Measurements from ENCODE around the gene CCBE1.
A peak's percentile ranks its signal among the peaks of the same experiment; 100 is the strongest.

CCBE1 gene

GRCh38 chr18:59576541-59577385, 120.5 kb downstream of the CCBE1 start:
- TF ChIP-seq GATA2 (IDR thresholded peaks at IDR 0.05; ENCODE audit: low read depth, low read length): no peak
- TF ChIP-seq GATA3 (IDR thresholded peaks at IDR 0.05; ENCODE audit: low read depth, low read length): no peak

DNA sequence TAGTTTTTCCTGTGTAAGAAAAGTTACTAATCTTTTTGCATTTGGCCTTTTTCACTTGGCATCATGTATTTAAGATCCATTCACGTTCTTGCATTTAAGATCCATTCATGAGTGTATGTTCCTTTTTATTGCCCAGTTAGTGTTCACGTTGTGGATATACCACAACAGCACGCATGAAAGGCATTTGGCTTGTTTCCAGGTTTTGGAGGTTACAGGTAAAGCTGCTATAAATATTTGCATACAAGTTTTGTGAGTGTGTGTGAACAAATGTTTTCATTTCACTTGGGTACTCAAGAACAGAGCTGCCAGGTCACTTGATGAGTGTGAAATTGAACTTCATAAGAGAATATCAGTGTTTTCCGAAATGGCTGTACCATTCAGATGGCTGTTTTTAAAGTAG, 121.2 kb downstream of the CCBE1 start:
- TF ChIP-seq GATA2 (IDR thresholded peaks at IDR 0.05; ENCODE audit: low read depth, low read length) (no peak), GATA3 (IDR thresholded peaks at IDR 0.05; ENCODE audit: low read depth, low read length) (no peak)

GRCh38 chr18:59573962-59574361, 123.3 kb downstream of the CCBE1 start:
- TF ChIP-seq GATA3 (IDR thresholded peaks at IDR 0.05; ENCODE audit: low read depth, low read length): no peak
- no peak for TF ChIP-seq GATA2 (IDR thresholded peaks at IDR 0.05; ENCODE audit: low read depth, low read length)

DNA sequence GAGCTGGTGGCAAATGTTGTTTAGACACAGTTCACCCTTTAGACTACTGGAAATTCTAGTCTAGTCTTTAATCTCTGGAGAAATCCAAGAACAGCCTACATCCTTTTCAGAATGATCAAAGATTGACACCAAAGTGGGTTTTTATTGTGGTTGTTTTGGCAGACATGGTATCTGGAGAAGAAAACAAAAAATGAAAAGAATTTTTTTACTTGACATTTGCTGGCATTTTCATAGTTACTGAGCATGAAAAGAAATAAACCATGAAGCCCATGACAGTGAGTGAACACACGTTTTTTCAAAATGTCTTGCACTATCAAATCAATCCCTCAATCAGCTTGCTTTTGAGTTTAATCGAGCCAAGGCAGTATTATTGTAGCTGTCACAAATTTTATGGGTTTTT, 125.3 kb downstream of the CCBE1 start:
- TF ChIP-seq GATA2 (IDR thresholded peaks at IDR 0.05; ENCODE audit: low read depth, low read length) (no peak), GATA3 (IDR thresholded peaks at IDR 0.05; ENCODE audit: low read depth, low read length) (no peak)

DNA sequence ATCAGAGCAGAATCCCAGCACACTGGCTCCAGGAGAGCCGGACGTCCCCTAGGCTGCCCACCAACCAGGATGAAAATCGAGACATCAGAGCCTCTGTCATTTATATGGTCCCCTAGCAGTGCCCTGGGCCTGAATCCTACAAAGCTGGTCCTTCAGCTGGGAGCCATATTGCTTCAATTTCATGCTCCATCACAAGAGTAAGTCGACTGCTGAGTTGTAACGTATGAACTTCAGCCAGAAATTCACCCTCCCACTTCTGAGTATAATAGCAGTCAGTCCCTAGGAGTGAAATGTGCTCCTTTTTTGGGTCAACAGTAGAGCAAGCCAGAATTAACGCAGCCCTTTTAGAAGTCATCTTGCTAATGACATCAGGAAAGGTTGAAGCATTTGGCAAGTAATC, 126.4 kb downstream of the CCBE1 start:
- TF ChIP-seq GATA3 (IDR thresholded peaks at IDR 0.05; ENCODE audit: low read depth, low read length) (no peak), GATA2 (IDR thresholded peaks at IDR 0.05; ENCODE audit: low read depth, low read length) (no peak)

GRCh38 chr18:59570101-59570775, 127.0 kb downstream of the CCBE1 start:
- TF ChIP-seq GATA3 (IDR thresholded peaks at IDR 0.05; ENCODE audit: low read depth, low read length) (no peak), GATA2 (IDR thresholded peaks at IDR 0.05; ENCODE audit: low read depth, low read length) (peak; percentile 42; the same call in 1 of the 2 replicates)

DNA sequence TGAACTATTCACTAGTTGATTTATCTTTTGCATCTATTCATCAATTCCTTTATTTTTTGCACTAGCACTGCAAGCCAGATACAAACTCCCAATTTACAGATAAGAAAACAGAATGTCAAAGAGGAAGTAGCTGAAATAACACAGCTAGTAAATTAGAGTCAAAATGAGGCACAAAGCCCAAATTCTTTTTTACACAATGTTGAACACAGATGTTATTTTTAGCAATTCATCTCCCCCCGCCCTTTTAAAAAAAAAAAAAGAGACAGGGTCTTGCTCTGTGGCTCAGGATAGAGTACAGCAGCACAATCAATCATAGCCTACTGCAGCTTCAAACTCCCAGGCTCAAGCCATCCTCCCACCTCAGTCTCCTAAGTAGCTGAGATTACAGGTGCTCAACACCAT, 127.8 kb downstream of the CCBE1 start:
- TF ChIP-seq GATA3 (IDR thresholded peaks at IDR 0.05; ENCODE audit: low read depth, low read length): peak; percentile 38; the same call in 1 of the 2 replicates
- no peak for TF ChIP-seq GATA2 (IDR thresholded peaks at IDR 0.05; ENCODE audit: low read depth, low read length)

DNA sequence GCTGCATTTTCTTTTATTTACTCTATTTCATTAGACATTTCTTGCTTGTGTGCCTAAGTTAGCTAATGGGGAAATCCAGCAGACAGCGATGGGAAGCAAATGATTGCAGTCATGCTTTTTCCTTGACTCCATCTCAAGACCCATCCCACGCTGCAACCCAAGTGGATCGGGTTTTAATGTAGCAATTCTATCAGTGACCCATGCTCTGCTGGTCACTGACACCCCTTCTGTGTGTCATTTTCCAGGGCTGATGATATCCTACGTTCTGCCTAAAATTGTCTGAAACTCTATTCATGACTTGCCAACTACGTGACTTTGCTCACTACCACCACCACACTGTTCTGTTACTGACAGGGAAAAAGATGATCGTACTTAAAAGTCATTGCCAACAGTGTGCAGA, 129.8 kb downstream of the CCBE1 start:
- no peak for TF ChIP-seq GATA3 (IDR thresholded peaks at IDR 0.05; ENCODE audit: low read depth, low read length)
- TF ChIP-seq GATA2 (IDR thresholded peaks at IDR 0.05; ENCODE audit: low read depth, low read length): no peak

- TF ChIP-seq GATA2 (IDR thresholded peaks at IDR 0.05; ENCODE audit: low read depth, low read length) (no peak), GATA3 (IDR thresholded peaks at IDR 0.05; ENCODE audit: low read depth, low read length) (no peak)
Measured at GRCh38 chr18:59566533-59566971, 130.7 kb downstream of the CCBE1 start.

DNA sequence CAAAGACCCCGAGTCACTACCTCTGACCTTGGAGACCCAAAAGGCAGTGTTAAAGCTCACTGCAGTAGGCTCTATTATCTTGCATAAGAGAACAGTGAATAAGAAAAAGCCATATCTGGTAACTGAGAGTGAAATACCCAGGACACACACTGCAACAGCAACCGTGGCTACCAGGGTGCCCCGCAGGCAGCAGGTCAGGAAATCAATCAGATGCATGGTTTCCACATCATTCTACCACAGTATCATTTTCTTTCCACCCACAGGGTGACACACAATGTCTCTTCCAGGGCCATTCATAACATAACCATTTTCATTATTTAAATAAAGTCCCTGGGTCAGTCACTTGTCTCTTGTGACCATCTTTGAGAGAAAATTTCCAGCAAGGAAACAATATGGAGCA, 131.3 kb downstream of the CCBE1 start:
- TF ChIP-seq GATA2 (IDR thresholded peaks at IDR 0.05; ENCODE audit: low read depth, low read length) (no peak), GATA3 (IDR thresholded peaks at IDR 0.05; ENCODE audit: low read depth, low read length) (no peak)

DNA sequence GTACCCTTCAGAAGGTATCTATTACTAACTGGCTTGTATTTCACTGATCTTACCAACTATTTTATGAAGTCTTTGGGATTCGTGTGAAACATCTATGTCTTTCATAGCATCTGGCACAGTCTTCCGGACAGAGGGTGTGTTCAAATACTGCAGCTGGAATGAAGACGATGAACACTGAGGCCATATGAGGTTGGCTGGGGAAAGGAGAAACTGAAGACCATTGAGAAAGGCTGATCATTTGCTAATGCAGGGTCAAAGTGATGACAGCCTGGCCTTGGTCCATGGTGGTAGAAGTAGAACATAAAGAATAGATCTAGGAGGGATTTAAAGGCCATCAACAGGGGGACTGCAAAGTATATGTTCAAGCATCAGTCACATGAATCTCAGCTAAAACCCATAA, 132.7 kb downstream of the CCBE1 start:
- no peak for TF ChIP-seq GATA2 (IDR thresholded peaks at IDR 0.05; ENCODE audit: low read depth, low read length)
- TF ChIP-seq GATA3 (IDR thresholded peaks at IDR 0.05; ENCODE audit: low read depth, low read length): no peak

GRCh38 chr18:59563176-59563785, 133.9 kb downstream of the CCBE1 start:
- TF ChIP-seq GATA2 (IDR thresholded peaks at IDR 0.05; ENCODE audit: low read depth, low read length): peak; percentile 34; the same call in 1 of the 2 replicates
- TF ChIP-seq GATA3 (IDR thresholded peaks at IDR 0.05; ENCODE audit: low read depth, low read length): no peak

- no peak for TF ChIP-seq GATA2 (IDR thresholded peaks at IDR 0.05; ENCODE audit: low read depth, low read length)
- no peak for TF ChIP-seq GATA3 (IDR thresholded peaks at IDR 0.05; ENCODE audit: low read depth, low read length)
Measured at GRCh38 chr18:59562751-59563150, 134.5 kb downstream of the CCBE1 start.

DNA sequence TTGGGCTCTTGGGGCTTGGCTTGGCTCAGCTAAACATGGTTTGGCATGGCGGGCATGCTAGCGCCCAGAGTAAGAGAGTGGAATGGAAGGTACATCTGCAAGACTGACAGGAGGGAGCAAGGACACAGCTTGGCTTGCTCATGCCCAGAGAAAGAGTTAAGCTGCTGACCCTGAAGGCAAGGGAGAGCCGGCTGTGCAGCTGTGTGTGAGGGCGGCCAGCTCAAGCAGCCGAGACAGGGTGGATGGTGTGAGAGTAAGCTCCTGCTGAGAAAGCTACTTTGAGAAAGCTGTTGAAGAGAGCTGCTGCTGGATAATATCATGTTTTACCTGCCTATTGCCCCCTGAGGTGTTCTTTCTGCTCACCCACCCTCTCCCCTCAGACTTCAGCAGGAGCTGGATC, 135.6 kb downstream of the CCBE1 start:
- TF ChIP-seq GATA2 (IDR thresholded peaks at IDR 0.05; ENCODE audit: low read depth, low read length): no peak
- no peak for TF ChIP-seq GATA3 (IDR thresholded peaks at IDR 0.05; ENCODE audit: low read depth, low read length)
